ENCODE results near the gene DDX60. TPM values are rescaled to one million over a fixed set of nuclear protein-coding genes. Genes with fewer than 3 reads are reported as not detected.

Gene DDX60
- total RNA-seq, 1 donor from 2014 or later: 5.0 TPM

DNA sequence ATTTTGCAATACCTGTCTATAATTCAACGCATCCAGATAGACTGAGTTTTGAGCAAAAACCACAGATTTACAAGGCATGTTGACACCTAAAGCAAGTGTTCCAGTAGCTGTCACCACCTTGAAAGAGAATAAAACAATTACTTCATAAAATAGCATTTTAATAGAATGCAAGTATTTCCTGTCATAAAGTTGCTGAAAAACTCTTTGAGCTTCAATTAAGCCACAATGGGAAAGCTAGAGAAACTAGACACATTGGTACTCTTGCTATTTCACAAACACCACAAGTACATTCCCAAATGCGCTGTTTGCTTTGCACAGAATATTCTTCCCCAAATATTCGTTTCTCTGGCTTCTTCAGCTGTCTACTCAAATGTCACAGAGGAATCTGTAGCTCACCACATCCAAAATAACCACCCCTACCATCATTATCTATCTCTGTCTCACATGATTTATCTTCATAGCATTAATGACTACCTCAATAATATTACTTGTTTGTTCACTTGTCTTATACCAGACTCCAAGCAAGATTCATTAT is 70.3 kb downstream of the DDX60 start:
- Mint-ChIP-seq H3K4me3 (ENCODE audit: unreplicated experiment) (no peak overlapping the region), H3K36me3 (ENCODE audit: low read depth, unreplicated experiment) (peaks cover 5% of the 10 kb centered on the region)

GRCh38 chr4:168247603-168248002 is 70.9 kb downstream of the DDX60 start:
- H3K4me3 Mint-ChIP-seq (ENCODE audit: unreplicated experiment): no peak overlapping the region
- no peaks in the 10 kb centered on the region for H3K9me3 Mint-ChIP-seq (ENCODE audit: unreplicated experiment)
- no peaks in the 10 kb centered on the region for H3K4me1 Mint-ChIP-seq (ENCODE audit: unreplicated experiment)
- DNase-seq (ENCODE audit: low spot score): no peak
- no peak for TF ChIP-seq CTCF (IDR thresholded peaks at IDR 0.05; ENCODE audit: unreplicated experiment)
- no peak overlapping the region for H3K27ac Mint-ChIP-seq (ENCODE audit: unreplicated experiment)
- no peaks in the 10 kb centered on the region for H3K27me3 Mint-ChIP-seq (ENCODE audit: unreplicated experiment)
- H3K36me3 Mint-ChIP-seq (ENCODE audit: low read depth, unreplicated experiment): peaks cover 8% of the 10 kb centered on the region

More for the DNA sequence above, 70.3 kb downstream of the DDX60 start:
- Mint-ChIP-seq H3K9me3 (ENCODE audit: unreplicated experiment) (no peaks in the 10 kb centered on the region), H3K27me3 (ENCODE audit: unreplicated experiment) (no peaks in the 10 kb centered on the region), H3K4me1 (ENCODE audit: unreplicated experiment) (no peaks in the 10 kb centered on the region), H3K27ac (ENCODE audit: unreplicated experiment) (no peak overlapping the region)
- TF ChIP-seq CTCF (IDR thresholded peaks at IDR 0.05; ENCODE audit: unreplicated experiment): no peak
- no peak for DNase-seq (ENCODE audit: low spot score)

- Mint-ChIP-seq H3K36me3 (ENCODE audit: low read depth, unreplicated experiment) (peaks cover 28% of the 10 kb centered on the region), H3K27ac (ENCODE audit: unreplicated experiment) (no peak overlapping the region), H3K9me3 (ENCODE audit: unreplicated experiment) (peaks cover 10% of the 10 kb centered on the region), H3K4me1 (ENCODE audit: unreplicated experiment) (no peaks in the 10 kb centered on the region), H3K27me3 (ENCODE audit: unreplicated experiment) (no peaks in the 10 kb centered on the region), H3K4me3 (ENCODE audit: unreplicated experiment) (no peak overlapping the region)
- no peak for TF ChIP-seq CTCF (IDR thresholded peaks at IDR 0.05; ENCODE audit: unreplicated experiment)
- no peak for DNase-seq (ENCODE audit: low spot score)
Measured at GRCh38 chr4:168241953-168242352, 76.6 kb downstream of the DDX60 start.

DNA sequence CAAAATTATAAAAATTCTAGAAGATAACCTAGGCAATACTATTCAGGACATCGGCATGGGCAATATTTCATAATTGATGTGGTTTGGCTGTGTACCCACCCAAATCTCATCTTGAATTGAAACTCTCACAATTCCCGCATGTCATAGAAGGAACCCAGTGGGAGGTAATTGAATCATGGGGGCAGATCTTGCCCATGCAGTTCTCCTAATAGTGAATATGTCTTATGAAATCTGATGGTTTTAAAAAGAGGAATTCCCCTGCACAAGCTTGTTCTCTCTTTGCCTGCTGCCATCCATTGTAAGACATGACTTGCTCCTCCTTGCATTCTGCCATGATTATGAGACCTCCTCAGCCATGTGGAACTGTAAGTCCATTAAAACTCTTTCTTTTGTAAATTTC is 77.7 kb downstream of the DDX60 start:
- DNase-seq (ENCODE audit: low spot score): no peak
- Mint-ChIP-seq H3K27ac (ENCODE audit: unreplicated experiment) (no peak overlapping the region), H3K36me3 (ENCODE audit: low read depth, unreplicated experiment) (peaks cover 28% of the 10 kb centered on the region), H3K4me1 (ENCODE audit: unreplicated experiment) (no peaks in the 10 kb centered on the region), H3K4me3 (ENCODE audit: unreplicated experiment) (peak overlapping the region; percentile 44), H3K27me3 (ENCODE audit: unreplicated experiment) (no peaks in the 10 kb centered on the region), H3K9me3 (ENCODE audit: unreplicated experiment) (peaks cover 10% of the 10 kb centered on the region)
- TF ChIP-seq CTCF (IDR thresholded peaks at IDR 0.05; ENCODE audit: unreplicated experiment): no peak

- peaks cover 3% of the 10 kb centered on the region for H3K36me3 Mint-ChIP-seq (ENCODE audit: low read depth, unreplicated experiment)
- H3K4me3 Mint-ChIP-seq (ENCODE audit: unreplicated experiment): no peak overlapping the region
- H3K9me3 Mint-ChIP-seq (ENCODE audit: unreplicated experiment): no peaks in the 10 kb centered on the region
- no peak overlapping the region for H3K27ac Mint-ChIP-seq (ENCODE audit: unreplicated experiment)
- no peak for TF ChIP-seq CTCF (IDR thresholded peaks at IDR 0.05; ENCODE audit: unreplicated experiment)
- H3K4me1 Mint-ChIP-seq (ENCODE audit: unreplicated experiment): no peaks in the 10 kb centered on the region
- no peaks in the 10 kb centered on the region for H3K27me3 Mint-ChIP-seq (ENCODE audit: unreplicated experiment)
- DNase-seq (ENCODE audit: low spot score): no peak
Measured at GRCh38 chr4:168221301-168221700, 97.3 kb downstream of the DDX60 start.

Data from endothelial cell (in vitro differentiated cells).